SK-N-MC (cell line): ENCODE results near the gene KRTAP10-4.

ENCODE experiments used
- DNase-seq: peaks from one replicate; pipeline ENCODE4 v3.0.0-alpha.2; 2011; ENCODE audit warnings: low read depth, low spot score
- H3K27ac ChIP-seq: fragments of 200-600 bp; sonication (generic); 2 replicates; pipeline ENCODE4 v1.5.1; 2016; ENCODE audit warnings: mixed run types
- H3K36me3 ChIP-seq: fragments of 200-600 bp; sonication (generic); 2 replicates; pipeline ENCODE4 v1.6.1; 2017; ENCODE audit warnings: antibody characterized with exemption, low read length, mixed read lengths; ENCODE audit not compliant: insufficient read depth
- H3K4me3 ChIP-seq: fragments of 200-600 bp; sonication (generic); 2 replicates; pipeline ENCODE4 v1.5.1; 2016
- H3K9ac ChIP-seq: fragments of 200-600 bp; sonication (generic); 2 replicates; pipeline ENCODE4 v1.8.0; 2017; ENCODE audit warnings: mixed run types, mixed read lengths; ENCODE audit not compliant: insufficient read length
- H3K9me3 ChIP-seq: fragments of 200-600 bp; sonication (generic); 2 replicates; pipeline ENCODE4 v1.6.1; 2017; ENCODE audit warnings: low read depth, mild to moderate bottlenecking, antibody characterized with exemption, low read length, moderate library complexity, mixed read lengths
- EZH2 ChIP-seq: fragments of 200-600 bp; sonication (generic); IDR thresholded peaks from one replicate; pipeline ENCODE4 v1.6.1; 2017; ENCODE audit warnings: antibody characterized with exemption
- FOXP2 ChIP-seq: optimal IDR thresholded peaks from 2 replicates; pipeline ENCODE3; 2011; ENCODE audit warnings: mild to moderate bottlenecking, moderate library complexity; ENCODE audit not compliant: insufficient read depth; ENCODE audit errors: extremely low read length, control extremely low read depth
- POLR2AphosphoS5 ChIP-seq: IDR thresholded peaks from 2 replicates; pipeline ENCODE4 v1.6.1; 2012; ENCODE audit warnings: mild to moderate bottlenecking, low read depth, low read length, borderline replicate concordance

Gene KRTAP10-4

GRCh38 chr21:44613386-44614155, 40.0 kb downstream of the KRTAP10-4 start:
- H3K9ac ChIP-seq, result no peak overlapping the region
- H3K36me3 ChIP-seq, result peaks cover under 1% of the 10 kb centered on the region; the same call in 1 of the 2 replicates
- H3K9me3 ChIP-seq, result no peaks in the 10 kb centered on the region
- no peak overlapping the region for H3K4me3 ChIP-seq
- H3K27ac ChIP-seq, result no peak overlapping the region
- TF ChIP-seq FOXP2 (no peak), POLR2AphosphoS5 (no peak), EZH2 (no peak)
- DNase-seq, result no peak

GRCh38 chr21:44614161-44614631, 40.7 kb downstream of the KRTAP10-4 start:
- Histone ChIP-seq H3K9ac (no peak overlapping the region), H3K36me3 (peaks cover 4% of the 10 kb centered on the region; the same call in 1 of the 2 replicates), H3K4me3 (no peak overlapping the region), H3K27ac (no peak overlapping the region), H3K9me3 (peaks cover 3% of the 10 kb centered on the region; the same call in 1 of the 2 replicates)
- no peak for DNase-seq
- no peak for TF ChIP-seq FOXP2
- no peak for TF ChIP-seq POLR2AphosphoS5
- TF ChIP-seq EZH2, result no peak

GRCh38 chr21:44614961-44615391, 41.4 kb downstream of the KRTAP10-4 start:
- Histone ChIP-seq H3K36me3 (peaks cover 7% of the 10 kb centered on the region; the same call in 1 of the 2 replicates), H3K9me3 (peaks cover 5% of the 10 kb centered on the region; the same call in 1 of the 2 replicates), H3K4me3 (no peak overlapping the region), H3K27ac (no peak overlapping the region), H3K9ac (no peak overlapping the region)
- no peak for DNase-seq
- no peak for TF ChIP-seq POLR2AphosphoS5

- TF ChIP-seq POLR2AphosphoS5 (no peak), EZH2 (no peak), FOXP2 (no peak)
- no peak overlapping the region for H3K4me3 ChIP-seq
- H3K9ac ChIP-seq, result no peak overlapping the region
- peaks cover 8% of the 10 kb centered on the region; the same call in 1 of the 2 replicates for H3K36me3 ChIP-seq
- H3K9me3 ChIP-seq, result peaks cover 5% of the 10 kb centered on the region; the same call in 1 of the 2 replicates
- no peak overlapping the region for H3K27ac ChIP-seq
- no peak for DNase-seq
These were observed 41.9 kb downstream of the KRTAP10-4 start for GRCh38 chr21:44615466-44615865.

- Histone ChIP-seq H3K9me3 (peaks cover 5% of the 10 kb centered on the region; the same call in 1 of the 2 replicates), H3K27ac (no peak overlapping the region), H3K4me3 (no peak overlapping the region), H3K36me3 (peaks cover 8% of the 10 kb centered on the region; the same call in 1 of the 2 replicates), H3K9ac (no peak overlapping the region)
- no peak for TF ChIP-seq FOXP2
- TF ChIP-seq POLR2AphosphoS5, result no peak
- TF ChIP-seq EZH2, result no peak
- DNase-seq, result no peak
These were observed 42.5 kb downstream of the KRTAP10-4 start for GRCh38 chr21:44615911-44616590.

- Histone ChIP-seq H3K4me3 (no peak overlapping the region), H3K36me3 (peaks cover 8% of the 10 kb centered on the region; the same call in 1 of the 2 replicates), H3K9me3 (peaks cover 5% of the 10 kb centered on the region; the same call in 1 of the 2 replicates), H3K27ac (no peak overlapping the region), H3K9ac (no peak overlapping the region)
- no peak for TF ChIP-seq POLR2AphosphoS5
- TF ChIP-seq EZH2, result no peak
- no peak for TF ChIP-seq FOXP2
- no peak for DNase-seq
These were observed 43.0 kb downstream of the KRTAP10-4 start for GRCh38 chr21:44616591-44616926.

GRCh38 chr21:44617071-44617501, 43.6 kb downstream of the KRTAP10-4 start:
- H3K27ac ChIP-seq, result no peak overlapping the region
- H3K9me3 ChIP-seq, result peaks cover 5% of the 10 kb centered on the region; the same call in 1 of the 2 replicates
- H3K4me3 ChIP-seq, result no peak overlapping the region
- peaks cover 8% of the 10 kb centered on the region; the same call in 1 of the 2 replicates for H3K36me3 ChIP-seq
- no peak overlapping the region for H3K9ac ChIP-seq
- DNase-seq, result no peak
- TF ChIP-seq POLR2AphosphoS5 (no peak), FOXP2 (no peak), EZH2 (no peak)

GRCh38 chr21:44618504-44618903, 45.0 kb downstream of the KRTAP10-4 start:
- no peak for TF ChIP-seq FOXP2
- TF ChIP-seq EZH2, result no peak
- no peak for TF ChIP-seq POLR2AphosphoS5
- no peak overlapping the region for H3K9ac ChIP-seq
- H3K9me3 ChIP-seq, result peaks cover 12% of the 10 kb centered on the region
- H3K4me3 ChIP-seq, result no peak overlapping the region
- H3K36me3 ChIP-seq, result 0 out of 2 replicates have a peak, but pooled peaks cover 8% of the 10 kb centered on the region
- no peak overlapping the region for H3K27ac ChIP-seq
- no peak for DNase-seq

- no peak for TF ChIP-seq POLR2AphosphoS5
- no peak for TF ChIP-seq FOXP2
- TF ChIP-seq EZH2, result no peak
- H3K4me3 ChIP-seq, result no peak overlapping the region
- H3K27ac ChIP-seq, result no peak overlapping the region
- peaks cover 12% of the 10 kb centered on the region for H3K9me3 ChIP-seq
- no peak for DNase-seq
- H3K9ac ChIP-seq, result no peak overlapping the region
- 0 out of 2 replicates have a peak, but pooled peaks cover 8% of the 10 kb centered on the region for H3K36me3 ChIP-seq
These were observed 45.4 kb downstream of the KRTAP10-4 start for GRCh38 chr21:44618909-44619308.
